IMR-90 (cell line): ENCODE results near the gene SMARCA2.

Experiments used
- BHLHE40 ChIP-seq: fragments of 150-350 bp; IDR thresholded peaks from 2 replicates; pipeline ENCODE4 v1.6.1; 2016; ENCODE audit warnings: mild to moderate bottlenecking, low read depth, low read length
- CEBPB ChIP-seq: IDR thresholded peaks from 2 replicates; pipeline ENCODE4 v1.6.1; 2012; ENCODE audit warnings: low read depth, low read length, improper control_type of control experiment
- MAZ ChIP-seq: IDR thresholded peaks from 2 replicates; pipeline ENCODE4 v1.6.1; 2012; ENCODE audit warnings: low read depth, mild to moderate bottlenecking, low read length, improper control_type of control experiment, moderate library complexity, borderline replicate concordance
- POLR2A ChIP-seq: IDR thresholded peaks from 2 replicates; pipeline ENCODE4 v1.6.1; 2012; ENCODE audit warnings: mild to moderate bottlenecking, low read depth, low read length
- RAD21 ChIP-seq: IDR thresholded peaks from 2 replicates; pipeline ENCODE4 v1.6.1; 2012; ENCODE audit warnings: low read length, improper control_type of control experiment
- RCOR1 ChIP-seq: IDR thresholded peaks from 2 replicates; pipeline ENCODE4 v1.6.1; 2012; ENCODE audit warnings: mild to moderate bottlenecking, low read length, improper control_type of control experiment; ENCODE audit not compliant: insufficient replicate concordance
- RFX5 ChIP-seq: IDR thresholded peaks from 2 replicates; pipeline ENCODE4 v1.8.0; 2012; ENCODE audit warnings: low read depth, mild to moderate bottlenecking, low read length, moderate library complexity
- SMC3 ChIP-seq: fragments of 150-350 bp; IDR thresholded peaks from 2 replicates; pipeline ENCODE4 v1.6.1; 2016; ENCODE audit warnings: low read depth, mild to moderate bottlenecking, antibody characterized with exemption, low read length, moderate library complexity
- TF ChIP-seq, protein P1 (sequence below): conservative IDR thresholded peaks from 2 replicates; pipeline ENCODE4 v1.5.1; 2012; ENCODE audit warnings: mild to moderate bottlenecking, low read depth, low read length, improper control_type of control experiment
- TF ChIP-seq, protein P2 (sequence below): fragments of 150-350 bp; IDR thresholded peaks from 2 replicates; pipeline ENCODE4 v1.6.1; 2017; ENCODE audit warnings: mild to moderate bottlenecking, antibody characterized with exemption, low read length, low read depth

DNA sequence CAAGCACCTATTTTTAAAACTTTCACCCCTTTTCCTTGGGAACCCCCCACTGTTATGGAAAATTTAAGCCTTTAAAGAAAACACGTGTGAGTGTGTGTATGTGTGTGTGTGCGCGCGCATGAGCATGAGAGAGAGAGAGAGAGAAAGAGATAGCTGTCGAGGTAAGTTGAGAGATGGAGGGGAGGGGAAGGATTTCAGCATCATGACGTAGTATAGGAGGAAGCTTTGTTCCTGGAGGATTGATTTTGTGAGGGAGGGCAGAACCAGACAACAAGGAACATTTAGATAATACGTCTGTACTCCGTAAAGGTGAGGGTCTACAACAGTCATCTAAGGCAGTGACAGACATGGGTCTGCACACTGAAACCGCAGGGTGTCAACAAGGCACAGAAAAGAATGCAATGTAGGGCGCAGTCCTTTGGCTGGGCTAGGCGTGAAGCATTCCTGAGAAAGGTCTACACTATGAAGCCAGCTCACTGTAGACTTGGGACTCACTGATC is 227.7 kb downstream of the SMARCA2 start:
- TF ChIP-seq, protein P1, sequence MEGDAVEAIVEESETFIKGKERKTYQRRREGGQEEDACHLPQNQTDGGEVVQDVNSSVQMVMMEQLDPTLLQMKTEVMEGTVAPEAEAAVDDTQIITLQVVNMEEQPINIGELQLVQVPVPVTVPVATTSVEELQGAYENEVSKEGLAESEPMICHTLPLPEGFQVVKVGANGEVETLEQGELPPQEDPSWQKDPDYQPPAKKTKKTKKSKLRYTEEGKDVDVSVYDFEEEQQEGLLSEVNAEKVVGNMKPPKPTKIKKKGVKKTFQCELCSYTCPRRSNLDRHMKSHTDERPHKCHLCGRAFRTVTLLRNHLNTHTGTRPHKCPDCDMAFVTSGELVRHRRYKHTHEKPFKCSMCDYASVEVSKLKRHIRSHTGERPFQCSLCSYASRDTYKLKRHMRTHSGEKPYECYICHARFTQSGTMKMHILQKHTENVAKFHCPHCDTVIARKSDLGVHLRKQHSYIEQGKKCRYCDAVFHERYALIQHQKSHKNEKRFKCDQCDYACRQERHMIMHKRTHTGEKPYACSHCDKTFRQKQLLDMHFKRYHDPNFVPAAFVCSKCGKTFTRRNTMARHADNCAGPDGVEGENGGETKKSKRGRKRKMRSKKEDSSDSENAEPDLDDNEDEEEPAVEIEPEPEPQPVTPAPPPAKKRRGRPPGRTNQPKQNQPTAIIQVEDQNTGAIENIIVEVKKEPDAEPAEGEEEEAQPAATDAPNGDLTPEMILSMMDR = no peak
- no peak for TF ChIP-seq BHLHE40
- TF ChIP-seq SMC3 = no peak
- no peak for TF ChIP-seq POLR2A
- TF ChIP-seq MAZ = no peak
- TF ChIP-seq RAD21 = no peak
- TF ChIP-seq, protein P2, sequence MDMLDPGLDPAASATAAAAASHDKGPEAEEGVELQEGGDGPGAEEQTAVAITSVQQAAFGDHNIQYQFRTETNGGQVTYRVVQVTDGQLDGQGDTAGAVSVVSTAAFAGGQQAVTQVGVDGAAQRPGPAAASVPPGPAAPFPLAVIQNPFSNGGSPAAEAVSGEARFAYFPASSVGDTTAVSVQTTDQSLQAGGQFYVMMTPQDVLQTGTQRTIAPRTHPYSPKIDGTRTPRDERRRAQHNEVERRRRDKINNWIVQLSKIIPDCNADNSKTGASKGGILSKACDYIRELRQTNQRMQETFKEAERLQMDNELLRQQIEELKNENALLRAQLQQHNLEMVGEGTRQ = no peak
- no peak for TF ChIP-seq CEBPB
- no peak for TF ChIP-seq RFX5
- no peak for TF ChIP-seq RCOR1
